Activated CD4-positive, CD25-positive, alpha-beta regulatory T cell treated with anti-CD3 and anti-CD28 coated beads, Interleukin-2, amount 50 U/mL, for 24 hours (primary cell): Measurements from ENCODE around the gene OSGIN1.
"Not testable (repeated sequence)": the region's sequence is repeated elsewhere in the genome, so short reads cannot be mapped to it uniquely, and the experiment has no call there.

Source experiments
- ATAC-seq, 2 donors: fragments of 150-1000 bp; cut with Tn5 transposase; one replicate each; pipeline ENCODE4 v1.10.0; 2021; ENCODE audit warnings: mild to moderate bottlenecking in 1 of 2, moderate library complexity in 1 of 2

The OSGIN1 gene

DNA sequence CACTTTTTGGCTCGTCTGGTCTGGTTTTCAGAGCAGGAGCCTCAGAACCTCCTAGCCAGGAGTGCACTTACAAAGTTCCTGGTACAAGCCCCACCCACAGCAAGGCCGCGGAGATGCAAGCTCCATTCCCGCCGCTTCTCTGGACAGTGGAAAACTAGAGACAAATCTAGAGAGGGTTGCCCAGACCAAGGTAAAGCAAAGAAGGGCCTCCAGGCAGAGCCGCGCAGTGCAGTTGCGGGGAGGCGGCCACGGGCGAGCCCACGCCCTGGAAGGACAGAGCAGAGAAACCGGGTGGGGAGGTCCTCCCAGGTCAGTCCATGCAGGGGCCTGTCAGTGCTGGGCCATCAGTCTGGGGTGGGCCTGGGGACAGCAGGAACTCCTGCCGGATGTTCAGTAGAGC is 11.0 kb upstream of the OSGIN1 start:
- ATAC-seq = no peak

DNA sequence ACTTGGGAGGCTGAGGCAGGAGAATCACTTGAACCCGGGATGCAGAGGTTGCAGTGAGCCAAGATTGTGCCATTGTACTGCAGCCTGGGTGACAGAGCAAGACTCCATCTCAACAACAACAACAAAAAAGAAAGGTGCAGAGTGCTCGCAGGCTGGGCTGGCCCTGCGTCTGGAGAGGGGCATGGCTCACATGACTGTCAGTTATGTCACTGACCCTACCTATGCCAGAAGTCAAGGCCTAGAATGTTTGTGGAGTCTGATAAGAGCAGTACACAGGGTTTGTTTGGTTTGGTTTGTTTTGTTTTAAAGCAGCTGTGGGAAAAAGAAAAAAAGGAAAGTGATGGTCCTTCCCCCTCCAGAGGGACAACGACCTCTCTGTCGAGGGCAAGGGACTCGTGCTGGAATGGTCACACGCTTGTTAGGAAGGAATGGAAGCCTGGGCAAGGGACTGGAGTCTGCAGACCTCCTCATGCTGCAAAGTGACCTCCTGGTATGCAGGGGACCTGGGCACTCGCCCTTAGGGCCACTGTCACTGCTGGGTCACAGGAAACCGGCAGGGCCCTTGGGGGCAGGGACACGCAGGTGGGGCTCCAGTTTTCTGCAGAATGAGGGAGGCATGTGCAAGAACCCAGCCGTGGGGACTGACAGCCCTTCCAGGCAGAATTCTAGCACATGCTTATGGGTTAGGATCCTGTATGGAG is 10.1 kb upstream of the OSGIN1 start:
- ATAC-seq = no peak

DNA sequence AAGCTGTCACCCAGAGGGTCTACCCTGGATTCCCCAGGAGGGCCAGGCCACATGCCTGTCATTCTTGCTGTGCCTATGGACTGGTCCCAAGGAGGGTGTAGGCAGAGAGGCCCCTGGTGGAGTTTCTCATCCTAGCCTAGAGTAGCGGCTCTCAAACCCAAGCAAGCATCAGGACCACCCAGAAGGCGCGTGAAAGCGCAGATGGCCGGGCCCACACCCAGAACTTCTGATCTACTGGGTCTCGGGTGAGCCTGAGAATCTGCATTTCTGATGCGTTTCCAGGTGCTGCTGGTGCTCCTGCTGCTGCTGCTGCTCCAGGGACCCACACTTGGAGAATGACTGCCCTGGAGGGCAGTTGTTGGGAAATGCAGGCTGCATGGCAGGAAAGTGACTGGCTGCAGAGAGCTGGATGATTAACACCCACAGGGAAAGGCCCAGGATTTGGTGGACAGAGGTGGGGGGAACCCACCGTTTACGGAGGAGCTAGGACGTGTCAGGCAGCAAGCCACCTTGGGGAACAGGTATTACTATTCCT is 9.5 kb upstream of the OSGIN1 start:
- no peak for ATAC-seq

DNA sequence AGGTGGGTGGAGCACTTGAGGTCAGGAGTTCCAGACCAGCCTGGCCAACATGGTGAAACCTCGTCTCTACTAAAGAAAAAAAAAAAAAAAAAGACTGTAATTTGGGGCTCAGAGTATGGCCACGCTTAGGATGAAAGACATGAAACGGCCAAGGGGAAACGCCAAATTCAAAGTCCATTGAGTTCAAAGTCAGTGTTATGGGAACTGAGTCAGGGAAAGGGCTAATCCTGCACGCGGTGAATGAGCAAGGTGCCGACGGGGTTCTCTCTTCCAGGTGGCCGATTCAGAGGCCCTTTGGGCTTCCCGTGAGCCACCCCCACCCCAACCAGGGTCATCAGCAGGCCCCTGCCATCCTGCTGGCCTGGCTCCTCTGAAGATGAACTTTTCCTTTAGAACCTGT is 7.5 kb upstream of the OSGIN1 start:
- no peak for ATAC-seq

DNA sequence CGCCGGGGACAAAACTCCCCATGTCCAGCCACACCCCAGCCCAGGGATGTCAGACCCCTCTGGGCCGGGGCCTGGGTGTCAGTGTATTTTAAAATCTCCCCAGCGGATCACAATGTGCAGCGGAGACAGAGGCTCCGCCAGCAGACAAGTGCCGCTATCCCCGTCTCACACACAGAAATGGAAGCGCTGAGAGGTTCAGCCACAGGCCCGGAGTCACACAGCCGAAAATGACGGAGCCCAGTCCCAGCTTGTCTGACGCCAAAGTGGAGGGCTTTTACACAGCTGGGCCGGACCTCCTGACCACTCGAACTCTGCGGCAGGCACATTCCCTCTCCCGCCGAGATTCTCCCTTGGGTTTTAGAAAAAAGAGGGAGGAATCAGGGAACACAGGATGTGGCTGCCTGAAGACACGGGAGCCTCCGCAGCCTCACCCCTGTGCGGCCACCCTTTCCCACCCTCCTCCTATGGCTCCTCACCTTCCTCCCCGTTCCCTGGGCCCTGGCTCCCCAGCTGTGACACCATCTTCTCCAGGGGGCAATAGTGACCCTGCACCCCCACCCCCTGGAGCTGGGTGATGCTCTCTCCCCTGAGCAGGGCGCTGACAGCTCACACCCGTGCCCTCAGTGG is 6.8 kb upstream of the OSGIN1 start:
- ATAC-seq = no peak

DNA sequence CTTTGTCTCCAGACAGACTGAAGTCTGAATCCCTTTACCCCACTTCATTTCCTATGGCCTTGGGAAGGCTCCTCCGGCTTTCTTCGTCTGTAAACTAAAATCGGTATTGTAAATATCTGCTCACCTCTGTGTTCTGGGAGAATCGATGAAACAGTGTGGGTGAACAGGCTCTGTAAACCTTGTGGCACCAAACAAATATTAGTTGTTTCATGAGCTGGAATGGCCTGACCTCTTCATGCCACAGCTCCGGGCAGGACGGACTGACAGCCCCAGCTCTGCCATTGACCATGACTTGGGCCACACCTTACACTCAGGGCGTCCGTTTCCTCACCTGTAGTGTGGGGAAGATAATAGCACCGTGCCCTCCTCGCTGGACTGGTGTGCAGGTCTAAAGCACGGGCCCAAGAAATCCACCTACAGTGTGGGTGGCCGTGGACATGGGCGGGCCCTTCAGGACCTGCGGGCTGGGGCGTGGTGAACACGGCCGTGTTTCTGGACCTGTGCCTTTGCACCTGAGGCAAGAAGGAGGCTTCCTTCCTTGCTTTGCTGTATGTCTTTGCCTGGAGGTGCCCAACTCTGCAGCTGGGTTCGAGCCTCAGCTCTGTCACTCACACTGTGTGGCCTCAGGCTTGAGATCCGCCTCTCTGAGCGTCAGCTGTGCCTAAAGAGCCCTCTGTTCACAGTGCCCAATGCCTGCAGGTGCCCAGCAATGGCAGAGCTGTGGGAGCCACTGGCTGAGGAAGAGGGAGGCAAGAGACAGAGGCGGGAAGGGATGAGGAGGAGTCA is 6.1 kb upstream of the OSGIN1 start:
- no peak for ATAC-seq

DNA sequence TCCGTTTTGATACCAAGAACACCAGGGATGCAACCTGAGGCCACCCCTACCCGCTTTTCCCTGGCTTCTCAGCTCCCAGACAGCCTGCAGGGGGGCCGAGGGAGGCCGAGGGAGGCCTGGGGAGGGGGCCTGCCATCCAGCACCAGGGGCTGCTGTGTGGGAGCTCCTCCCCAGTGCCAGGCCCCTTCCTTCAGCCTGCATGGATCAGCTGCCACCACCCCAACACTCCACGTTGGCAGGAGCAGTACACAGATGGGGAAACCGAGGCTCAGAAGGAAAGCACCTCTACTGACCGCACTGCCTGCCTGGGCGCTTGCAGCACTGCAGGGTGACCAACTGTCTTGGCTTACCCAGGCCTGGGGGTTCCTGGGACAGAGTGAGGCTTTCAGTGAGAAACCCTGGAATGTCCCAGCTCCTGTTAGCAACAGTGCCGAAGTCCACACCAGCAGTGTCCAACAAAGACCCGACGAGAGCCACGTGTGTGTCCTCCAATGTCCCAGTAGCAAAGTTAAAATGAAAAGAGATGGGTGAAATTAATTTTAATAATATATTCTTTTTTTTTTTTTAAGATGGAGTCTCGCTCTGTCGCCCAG is 5.3 kb upstream of the OSGIN1 start:
- ATAC-seq = no peak

DNA sequence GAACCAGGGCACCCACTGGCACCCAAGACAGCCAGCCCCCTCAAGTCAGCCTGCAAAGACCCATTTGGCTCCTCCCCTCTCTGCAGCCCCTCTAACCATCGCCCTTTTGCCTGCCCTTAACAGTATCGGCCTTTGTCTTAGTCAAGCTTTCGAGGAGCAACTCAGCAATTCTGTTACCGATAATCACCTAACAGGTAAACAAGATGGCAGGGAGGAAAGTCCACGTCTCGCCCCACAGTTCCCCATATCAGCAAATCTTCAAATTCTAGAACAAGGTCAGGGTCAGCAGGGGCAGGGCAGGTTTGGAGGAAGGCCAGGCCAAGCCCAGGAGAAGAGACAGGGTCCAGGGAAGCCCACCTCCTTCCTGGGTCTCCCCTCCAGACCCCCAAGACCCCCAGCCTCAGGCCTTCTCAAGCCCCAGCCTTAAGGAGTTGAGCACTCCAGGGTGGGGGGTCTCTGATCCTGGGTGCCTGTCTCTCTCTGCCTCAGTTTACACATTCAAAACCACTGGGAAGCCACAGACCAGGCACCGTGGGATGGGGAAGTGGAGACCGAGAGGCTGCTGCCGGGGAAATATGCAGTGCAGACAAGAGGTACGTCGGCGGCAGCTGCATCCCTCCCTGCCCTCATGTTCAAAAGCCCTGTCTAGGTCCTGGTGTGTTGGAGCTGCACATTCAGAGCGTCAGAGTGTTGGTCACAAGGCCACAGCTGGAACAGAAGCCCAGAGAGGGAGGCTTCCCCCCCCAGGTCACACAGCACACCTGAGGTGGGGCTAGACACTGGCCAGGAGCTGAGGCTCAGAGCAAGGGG is 3.9 kb upstream of the OSGIN1 start:
- ATAC-seq = no peak

DNA sequence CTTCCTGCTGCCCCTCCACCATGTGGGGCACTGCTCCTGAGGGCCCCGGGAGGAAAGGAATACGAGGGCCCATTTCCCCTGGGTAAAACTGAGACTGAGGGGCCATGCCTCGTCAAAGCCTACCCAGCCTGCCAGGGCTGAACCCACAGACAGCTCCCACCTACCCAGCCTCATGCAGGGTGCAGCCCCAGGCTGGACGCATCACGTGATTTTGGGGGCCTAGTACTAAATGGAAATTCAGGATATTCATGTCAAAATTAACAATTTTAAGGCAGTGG is 3.4 kb upstream of the OSGIN1 start:
- ATAC-seq = no peak

DNA sequence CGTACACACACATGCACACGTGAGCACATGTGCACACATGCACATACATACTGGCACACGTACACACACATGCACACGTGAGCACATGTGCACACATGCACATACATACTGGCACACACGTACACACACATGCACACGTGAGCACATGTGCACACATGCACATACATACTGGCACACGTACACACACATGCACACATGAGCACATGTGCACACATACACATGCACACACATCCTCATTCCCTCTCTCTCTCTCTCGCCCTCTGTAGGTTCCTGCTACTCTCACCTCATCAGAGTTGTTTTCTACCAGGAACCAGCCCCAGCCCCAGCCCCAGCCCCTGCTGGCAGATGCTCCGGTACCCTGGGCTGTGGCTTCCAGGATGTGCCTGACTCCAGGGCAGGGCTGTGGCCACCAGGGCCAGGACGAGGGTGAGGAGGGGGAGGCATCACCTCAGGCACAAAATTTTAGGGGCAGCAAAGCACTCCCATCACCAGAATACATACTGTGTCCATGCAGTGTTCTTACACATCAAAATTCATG is 2.1 kb upstream of the OSGIN1 start:
- ATAC-seq = not testable (repeated sequence)

DNA sequence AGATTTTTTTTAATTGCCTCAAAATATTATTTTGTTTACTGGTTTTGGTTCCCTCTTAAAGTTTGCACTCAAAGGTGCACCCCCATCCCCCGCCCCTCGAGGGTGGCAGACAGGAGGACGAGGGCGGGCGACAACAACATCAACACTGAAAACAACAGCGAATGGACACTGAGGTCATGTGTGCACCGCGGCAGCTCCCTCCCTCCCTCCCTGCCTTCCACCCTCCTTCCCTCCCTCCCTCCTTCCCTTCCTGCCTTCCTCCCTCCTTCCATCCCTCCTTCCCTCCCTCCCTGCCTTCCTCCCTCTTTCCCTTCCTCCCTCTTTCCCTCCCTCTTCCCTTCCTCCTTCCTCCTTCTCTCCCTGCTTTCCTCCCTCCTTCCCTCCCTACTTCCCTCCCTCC is 1.5 kb upstream of the OSGIN1 start:
- no peak for ATAC-seq

DNA sequence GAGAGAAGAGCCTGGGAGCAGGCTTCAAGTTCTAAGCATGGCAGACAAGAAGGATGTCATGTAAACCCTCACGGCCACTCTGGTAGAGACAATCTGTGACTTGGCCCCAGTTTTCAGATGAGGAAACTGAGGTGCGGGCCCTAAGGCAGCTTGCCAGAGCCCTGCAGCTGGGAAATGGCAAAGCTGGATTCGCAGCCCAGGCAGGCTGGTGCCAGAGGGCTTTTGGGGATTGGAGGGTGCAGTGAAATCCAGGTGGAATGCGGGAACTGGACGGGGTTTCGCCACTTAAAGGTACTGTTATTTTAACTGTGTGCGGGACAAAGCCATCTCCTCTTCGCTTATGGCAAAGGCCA is 477 bp upstream of the OSGIN1 start:
- ATAC-seq = no peak

DNA sequence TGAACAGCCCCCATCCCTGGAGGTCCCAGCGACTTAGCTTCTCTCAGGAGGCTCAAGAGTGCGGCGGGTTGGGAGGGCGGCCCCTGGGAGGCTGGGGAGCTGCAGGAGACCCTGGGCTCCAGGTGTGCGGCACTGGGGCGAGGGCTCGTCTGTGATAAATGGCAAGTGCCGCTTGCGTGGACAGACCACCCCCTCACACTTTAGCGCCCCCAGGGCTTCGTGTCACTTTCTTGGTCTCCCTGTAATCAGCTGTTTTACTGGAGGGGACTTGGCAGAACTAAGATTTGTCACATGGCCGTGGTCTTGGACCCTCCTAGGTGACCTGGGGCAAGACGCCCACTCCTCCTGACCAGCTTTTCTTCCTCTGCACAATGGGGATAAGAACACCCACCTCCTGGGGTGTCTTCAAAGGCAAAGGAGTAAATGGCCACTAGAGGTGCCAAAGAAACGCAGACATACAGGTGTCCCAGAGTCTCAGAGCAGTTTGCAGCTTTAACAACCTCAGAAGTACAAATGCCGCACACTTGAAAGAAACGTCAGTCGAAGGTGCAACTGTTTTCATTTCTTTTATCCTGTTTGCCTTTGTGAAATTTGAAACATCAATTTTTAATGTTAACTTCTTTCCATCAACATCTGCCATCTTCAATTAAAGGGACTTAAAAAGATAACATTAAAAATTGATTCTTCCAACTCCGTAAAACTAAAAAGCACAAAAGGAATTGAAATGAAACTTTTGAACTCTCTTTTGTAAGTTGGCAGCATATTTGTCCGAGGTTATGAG is 946 bp downstream of the OSGIN1 start:
- peak; percentile 50 to 53 for ATAC-seq

DNA sequence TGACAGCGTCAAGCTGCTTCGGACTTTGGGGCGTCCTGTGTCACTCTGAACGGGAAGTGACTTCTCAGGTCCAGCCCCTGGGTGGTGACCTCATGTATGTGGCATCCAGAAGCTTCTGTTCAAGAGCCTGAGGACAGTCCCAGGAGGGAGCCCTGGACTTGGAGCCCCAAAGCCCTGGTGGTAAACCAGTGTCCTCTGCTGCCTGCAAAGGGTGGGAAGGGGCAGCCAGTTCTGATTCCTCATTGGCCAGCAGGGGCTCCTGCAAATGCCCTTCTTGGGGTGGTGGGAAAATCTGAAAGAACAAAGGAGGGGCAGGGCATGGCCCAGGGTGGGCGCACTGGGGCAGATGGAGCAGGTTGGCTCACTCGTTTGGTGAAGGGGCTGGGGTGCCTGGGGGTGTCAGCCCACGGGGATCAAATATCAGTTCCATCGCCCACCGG is 1.6 kb downstream of the OSGIN1 start:
- ATAC-seq = no peak

DNA sequence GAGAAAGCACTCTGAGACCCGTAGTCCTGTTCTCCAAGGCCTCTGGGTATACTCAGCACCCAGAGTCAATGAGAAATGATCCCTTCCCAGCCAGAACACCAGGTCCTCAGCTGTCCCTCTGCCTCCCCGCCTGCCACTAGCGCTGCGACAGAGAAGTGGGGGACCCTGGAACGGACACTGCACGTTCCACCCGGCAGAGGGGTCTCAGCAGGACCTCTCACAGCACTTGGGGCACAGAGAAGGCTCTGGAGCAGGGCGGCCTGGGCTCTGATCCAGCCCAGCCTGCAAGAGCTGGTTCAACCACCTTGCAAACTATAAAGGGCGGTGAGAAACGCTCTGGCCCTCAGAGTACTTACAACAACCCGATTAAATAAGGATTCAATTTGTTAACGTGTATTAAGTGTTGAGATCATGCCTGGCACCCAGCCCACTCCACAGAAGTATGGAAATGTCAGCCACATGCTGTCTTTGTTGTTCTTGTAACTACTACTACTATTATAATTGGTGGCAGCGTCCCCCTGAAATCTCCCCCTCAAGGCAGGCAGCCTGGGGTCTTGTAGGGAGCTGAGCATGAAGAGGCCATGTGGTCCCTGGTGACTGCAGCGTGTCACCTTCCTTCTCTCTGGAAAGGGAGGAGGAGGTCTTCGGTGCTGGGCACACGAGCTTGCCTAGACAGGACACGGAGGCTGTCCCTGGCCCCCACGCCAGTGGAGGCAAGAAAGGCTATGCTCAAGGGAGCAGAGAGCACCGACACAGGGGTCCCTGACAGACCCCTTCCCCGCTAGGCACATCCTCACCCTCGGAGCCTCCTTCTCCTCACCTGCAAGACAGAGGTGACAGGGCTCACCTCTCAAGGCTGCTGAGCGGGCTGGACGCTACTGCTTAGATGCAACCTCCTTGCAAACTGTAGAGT is 2.4 kb downstream of the OSGIN1 start:
- no peak for ATAC-seq

DNA sequence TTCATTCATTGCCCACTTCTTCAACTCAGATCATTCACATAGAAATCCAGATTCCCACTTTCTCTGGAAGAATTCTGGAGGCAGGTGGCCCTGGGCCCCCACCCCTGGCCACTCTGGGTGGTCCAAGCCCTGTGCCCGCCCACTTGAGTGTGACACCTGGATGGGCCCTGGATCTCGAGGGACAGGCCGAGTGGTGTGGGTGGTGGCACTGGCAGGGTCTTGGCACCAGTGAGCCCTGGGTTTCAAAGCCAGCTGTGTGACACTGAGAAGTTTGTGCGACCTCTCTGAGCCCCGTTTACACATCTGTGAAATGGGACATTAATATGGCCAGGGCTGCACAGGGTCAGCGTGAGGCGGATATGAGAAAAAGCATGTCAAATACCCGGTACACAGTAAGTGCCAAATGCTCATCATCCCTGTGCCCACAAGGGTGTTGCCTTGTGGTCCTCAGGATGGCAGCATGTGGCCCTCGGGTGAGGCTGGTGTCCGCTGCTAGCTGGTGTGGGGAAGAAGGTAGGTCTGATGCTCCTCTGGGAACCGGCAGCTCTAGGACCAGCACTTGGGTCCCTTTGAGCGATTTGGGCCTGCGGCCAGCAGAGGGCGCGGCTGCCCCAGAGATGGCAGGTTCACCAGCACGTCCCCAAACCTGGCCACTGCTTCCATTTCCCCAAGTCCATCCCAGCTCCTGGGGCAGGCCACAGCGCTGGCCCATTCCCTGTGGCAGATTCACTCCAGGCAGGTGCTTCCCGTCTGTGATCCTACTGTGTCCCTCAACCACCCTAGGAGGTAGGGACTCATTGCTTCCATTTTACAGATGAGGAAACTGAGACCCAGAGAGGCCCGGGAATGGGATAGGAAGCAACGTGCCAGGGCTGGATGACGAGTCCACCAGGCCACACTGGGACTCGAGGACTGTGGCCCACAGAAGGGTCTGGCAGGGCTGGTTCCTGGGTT is 3.6 kb downstream of the OSGIN1 start:
- peak in 1 of 2 donors; percentile 24 for ATAC-seq

DNA sequence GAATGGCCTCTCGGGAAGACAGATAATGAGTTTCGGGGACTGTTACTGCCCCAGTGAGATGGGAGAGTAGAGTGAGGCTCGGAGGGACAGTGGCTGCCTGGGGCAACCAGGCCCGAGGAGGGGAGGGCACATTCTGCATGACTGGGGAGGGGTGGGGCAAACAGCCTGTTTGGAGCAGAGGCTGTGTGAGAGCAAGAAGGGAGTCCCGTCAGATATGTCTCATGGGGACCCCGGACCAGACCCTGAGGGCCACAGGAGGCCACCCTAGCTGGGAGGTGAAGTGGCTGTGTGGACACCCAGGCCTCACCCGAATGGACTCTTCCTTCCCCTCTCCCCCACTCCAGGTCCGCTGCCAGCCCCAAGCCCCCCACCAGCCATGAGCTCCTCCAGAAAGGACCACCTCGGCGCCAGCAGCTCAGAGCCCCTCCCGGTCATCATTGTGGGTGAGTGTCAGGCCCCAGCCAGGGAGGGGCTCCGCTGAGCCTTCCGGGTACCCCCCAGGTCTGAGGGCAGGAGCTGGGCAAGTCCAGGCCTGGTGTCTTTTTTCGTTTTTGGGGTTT is 4.3 kb downstream of the OSGIN1 start:
- ATAC-seq = no peak

DNA sequence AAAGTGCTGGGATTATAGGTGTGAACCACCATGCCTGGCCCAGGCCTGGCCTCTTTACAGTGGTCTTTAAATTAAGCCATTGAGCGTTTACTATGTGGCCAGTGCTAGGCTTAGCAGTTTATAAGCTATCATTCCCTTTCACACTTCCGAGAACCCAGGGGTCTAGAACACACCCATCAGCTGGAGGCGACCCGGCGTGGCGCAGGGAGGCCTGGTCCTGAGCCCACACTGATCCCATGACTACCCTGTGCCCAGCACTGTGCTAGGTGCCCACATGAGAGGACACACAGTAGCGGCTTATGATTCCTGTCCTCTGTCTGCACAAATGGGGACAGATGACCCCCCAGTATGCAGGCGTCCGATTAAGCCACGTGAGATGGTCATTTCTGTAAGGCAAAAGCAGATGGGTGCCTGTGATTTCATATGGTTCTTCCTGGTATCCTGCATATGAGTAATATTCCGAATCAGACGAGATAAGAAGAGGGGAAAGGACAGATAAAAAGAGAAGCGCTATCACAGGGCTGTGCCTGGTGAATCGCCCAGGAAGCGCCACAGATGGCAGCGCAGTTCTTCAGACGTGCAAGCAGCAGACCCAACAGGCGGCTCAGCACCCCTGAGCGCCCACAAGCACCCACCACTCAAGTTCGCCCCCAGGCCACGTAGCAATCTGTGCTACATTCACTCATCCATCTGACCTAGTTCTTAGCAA is 5.3 kb downstream of the OSGIN1 start:
- ATAC-seq = no peak
